Natural killer cell treated with Interleukin-12 subunit alpha and Interleukin-12 subunit beta and Interleukin-15 and Interleukin-18, amount 100 ng/mL, for 72 hours (primary cell): ENCODE data around the gene B4GALT1. TPM values are rescaled to one million over a fixed set of nuclear protein-coding genes. Genes with fewer than 3 reads are reported as not detected.
A peak's percentile ranks its signal among the peaks of the same experiment; 100 is the strongest.

ENCODE experiments used
- ATAC-seq, 2 donors: fragments of 150-1000 bp; cut with Tn5 transposase in 1 of 2; sonication (Bioruptor Pico), chemical (Tn5 transposase) in 1 of 2; 2 replicates each; pipeline ENCODE4 v1.10.0; 2021
- DNase-seq: peaks from one replicate; pipeline ENCODE4 v3.0.0; 2022; ENCODE audit warnings: low spot score
- H3K27ac Mint-ChIP-seq, 2 donors: 1 replicate in 1 of 2; 2 replicates in 1 of 2; pipeline ENCODE4 v1.8.0; 2022; ENCODE audit warnings: mixed read lengths in 2 of 2, mild to moderate bottlenecking in 1 of 2, moderate library complexity in 1 of 2
- H3K27me3 Mint-ChIP-seq, 2 donors: 1 replicate in 1 of 2; 2 replicates in 1 of 2; pipeline ENCODE4 v1.8.0; 2022; ENCODE audit warnings: mixed read lengths in 2 of 2
- H3K36me3 Mint-ChIP-seq: one replicate; pipeline ENCODE4 v1.8.0; 2022; ENCODE audit warnings: mixed read lengths
- H3K4me1 Mint-ChIP-seq, 2 donors: 1 replicate in 1 of 2; 2 replicates in 1 of 2; pipeline ENCODE4 v1.8.0; 2022; ENCODE audit warnings: low read depth in 2 of 2, mixed read lengths in 2 of 2, mild to moderate bottlenecking in 1 of 2
- H3K4me3 Mint-ChIP-seq: one replicate; pipeline ENCODE4 v1.8.0; 2022; ENCODE audit warnings: mixed read lengths
- H3K9me3 Mint-ChIP-seq: 2 replicates; pipeline ENCODE4 v1.8.0; 2022; ENCODE audit warnings: mixed read lengths
- total RNA-seq, 2 donors: library from RNA; stranded (reverse); gene quantifications; one replicate each; pipeline ENCODE4 v1.2.3, GENCODE V29; 2022

Gene B4GALT1
- total RNA-seq, 2 donors from 2014 or later = 51.4 to 90.6 TPM

- DNase-seq (no peak), ATAC-seq (no peak)
- H3K4me3 Mint-ChIP-seq = no peak overlapping the region
- H3K4me1 Mint-ChIP-seq = peaks cover 77 to 82% of the 10 kb centered on the region in 2 donors
- H3K27ac Mint-ChIP-seq = peak overlapping the region; percentile 86 to 90
- H3K27me3 Mint-ChIP-seq = no peaks in the 10 kb centered on the region
- H3K9me3 Mint-ChIP-seq = no peaks in the 10 kb centered on the region
- H3K36me3 Mint-ChIP-seq = peaks cover 15% of the 10 kb centered on the region
Measured at GRCh38 chr9:33135031-33135461, 32.1 kb downstream of the B4GALT1 start.

DNA sequence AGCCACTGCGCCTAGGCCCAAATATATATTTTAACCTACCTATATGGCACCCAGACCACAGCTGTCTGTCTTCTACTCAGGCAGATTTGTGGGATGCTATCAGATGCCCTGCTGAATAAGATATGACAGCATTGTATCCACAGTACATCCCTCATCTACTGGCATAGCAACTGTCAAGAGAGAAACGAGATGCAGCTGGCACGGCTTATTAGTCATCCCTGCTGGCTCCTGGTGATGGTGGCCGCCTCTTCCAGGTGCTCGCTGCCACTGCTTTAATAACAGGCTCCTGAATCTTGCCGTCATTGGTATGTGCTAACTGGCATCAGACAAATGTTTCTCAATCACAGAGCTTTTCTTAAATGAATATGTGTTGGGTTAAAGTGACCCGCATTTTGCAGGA, 34.0 kb downstream of the B4GALT1 start:
- no peaks in the 10 kb centered on the region for H3K9me3 Mint-ChIP-seq
- H3K4me3 Mint-ChIP-seq = no peak overlapping the region
- no peak for ATAC-seq
- H3K4me1 Mint-ChIP-seq = peaks cover 79 to 82% of the 10 kb centered on the region in 2 donors
- peak overlapping the region; percentile 57 to 58 for H3K27ac Mint-ChIP-seq
- H3K36me3 Mint-ChIP-seq = peaks cover 25% of the 10 kb centered on the region
- no peak for DNase-seq
- no peaks in the 10 kb centered on the region for H3K27me3 Mint-ChIP-seq

GRCh38 chr9:33131790-33132772, 35.1 kb downstream of the B4GALT1 start:
- Mint-ChIP-seq H3K9me3 (no peaks in the 10 kb centered on the region), H3K4me3 (peak overlapping the region; percentile 85), H3K27ac (peak overlapping the region; percentile 98 to 99), H3K27me3 (no peaks in the 10 kb centered on the region), H3K4me1 (peaks cover 77 to 81% of the 10 kb centered on the region in 2 donors), H3K36me3 (peaks cover 35% of the 10 kb centered on the region)
- no peak for ATAC-seq
- no peak for DNase-seq

GRCh38 chr9:33130961-33131789, 36.0 kb downstream of the B4GALT1 start:
- ATAC-seq (peak; percentile 56 to 69), DNase-seq (no peak)
- H3K27me3 Mint-ChIP-seq = no peaks in the 10 kb centered on the region
- H3K4me1 Mint-ChIP-seq = peaks cover 73 to 75% of the 10 kb centered on the region in 2 donors
- peaks cover 35% of the 10 kb centered on the region for H3K36me3 Mint-ChIP-seq
- H3K9me3 Mint-ChIP-seq = no peaks in the 10 kb centered on the region
- peak overlapping the region; percentile 98 to 99 for H3K27ac Mint-ChIP-seq
- peak overlapping the region; percentile 85 for H3K4me3 Mint-ChIP-seq

DNA sequence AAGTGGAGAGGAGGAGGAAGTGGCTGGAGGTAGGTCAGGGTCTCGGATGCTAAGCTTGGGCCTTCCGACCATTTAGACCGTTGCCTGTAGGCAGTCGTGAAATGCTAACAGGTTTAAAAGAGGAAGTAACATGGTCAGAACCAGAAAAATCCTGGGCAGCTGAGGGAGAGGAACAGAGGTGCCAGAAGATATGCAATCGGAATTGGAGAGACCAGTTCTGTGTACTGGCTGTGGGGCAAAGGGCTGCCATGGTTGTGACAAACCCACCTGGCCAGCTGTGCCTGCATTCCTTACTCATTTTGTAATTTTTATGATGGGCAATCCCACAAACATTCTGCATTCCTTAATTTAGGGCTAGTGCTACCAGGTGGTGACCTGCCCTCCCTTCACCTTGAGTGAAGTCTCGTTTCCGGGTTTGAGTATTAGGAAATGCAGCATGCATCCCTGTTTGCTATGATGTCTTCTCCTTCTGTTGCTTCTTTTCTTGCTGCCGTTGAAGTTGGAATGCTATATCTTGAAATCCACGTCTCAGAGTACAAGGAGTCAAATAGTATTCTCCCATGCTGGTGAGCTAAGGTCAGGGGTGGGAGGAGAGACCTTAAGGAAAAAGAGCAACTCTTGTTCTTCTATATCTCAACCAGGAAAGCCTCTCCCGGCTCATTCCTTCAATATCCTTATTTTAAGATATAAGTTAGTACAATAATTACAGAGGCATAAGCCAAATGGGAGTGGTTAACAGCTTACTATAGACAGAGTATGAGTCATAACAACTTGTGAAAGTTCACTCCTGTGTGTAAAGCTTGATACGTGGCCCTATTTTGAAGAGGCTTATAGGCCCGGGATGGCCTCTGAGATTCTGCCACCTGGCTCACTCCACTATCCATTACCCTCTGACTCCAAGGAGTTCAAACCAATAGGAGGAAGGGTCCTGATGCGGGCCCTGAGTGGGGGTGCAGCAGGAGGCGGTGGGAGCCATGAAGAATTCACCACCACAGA, 37.0 kb downstream of the B4GALT1 start:
- Mint-ChIP-seq H3K36me3 (peaks cover 35% of the 10 kb centered on the region), H3K4me3 (peak overlapping the region; percentile 85), H3K27me3 (no peaks in the 10 kb centered on the region), H3K27ac (peak overlapping the region; percentile 98 to 99), H3K4me1 (peaks cover 70 to 71% of the 10 kb centered on the region in 2 donors), H3K9me3 (no peaks in the 10 kb centered on the region)
- ATAC-seq (peak; percentile 95 to 96), DNase-seq (peak; percentile 64)

GRCh38 chr9:33129251-33129885, 37.8 kb downstream of the B4GALT1 start:
- DNase-seq = no peak
- H3K4me1 Mint-ChIP-seq = peaks cover 74 to 75% of the 10 kb centered on the region in 2 donors
- peaks cover 35% of the 10 kb centered on the region for H3K36me3 Mint-ChIP-seq

DNA sequence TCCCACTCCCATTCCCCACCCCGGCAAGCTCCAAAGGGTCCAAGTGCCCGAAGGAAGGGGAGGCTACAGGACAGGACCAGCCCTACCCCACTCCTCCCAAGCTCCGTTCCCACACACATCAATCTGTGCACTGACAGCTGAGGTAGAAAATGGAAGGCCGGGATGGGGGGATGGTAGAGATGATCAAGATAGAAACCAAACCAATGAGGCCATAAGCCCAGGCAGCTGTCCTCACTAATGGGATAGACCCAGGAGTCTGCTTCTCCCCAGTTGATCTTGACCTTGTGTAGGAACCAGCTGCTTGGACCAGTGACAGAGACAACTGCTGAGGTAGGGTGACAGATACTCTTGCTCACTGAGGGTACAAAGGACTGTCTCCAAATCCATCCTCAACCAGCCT, 38.6 kb downstream of the B4GALT1 start:
- Mint-ChIP-seq H3K27me3 (no peaks in the 10 kb centered on the region), H3K4me1 (peaks cover 73 to 77% of the 10 kb centered on the region in 2 donors), H3K36me3 (peaks cover 33% of the 10 kb centered on the region), H3K27ac (peak overlapping the region; percentile 83 to 99), H3K4me3 (no peak overlapping the region), H3K9me3 (no peaks in the 10 kb centered on the region)
- DNase-seq = no peak
- ATAC-seq = no peak

More at GRCh38 chr9:33129251-33129885, 37.8 kb downstream of the B4GALT1 start:
- Mint-ChIP-seq H3K4me3 (peak overlapping the region; percentile 13), H3K27ac (peak overlapping the region; percentile 83 to 99), H3K9me3 (no peaks in the 10 kb centered on the region), H3K27me3 (no peaks in the 10 kb centered on the region)
- no peak for ATAC-seq

- Mint-ChIP-seq H3K4me3 (no peak overlapping the region), H3K9me3 (no peaks in the 10 kb centered on the region), H3K36me3 (peaks cover 30% of the 10 kb centered on the region), H3K27me3 (no peaks in the 10 kb centered on the region), H3K4me1 (peaks cover 71 to 77% of the 10 kb centered on the region in 2 donors), H3K27ac (peak overlapping the region; percentile 56 to 99)
- no peak for DNase-seq
- no peak for ATAC-seq
Measured at GRCh38 chr9:33127881-33128280, 39.3 kb downstream of the B4GALT1 start.

DNA sequence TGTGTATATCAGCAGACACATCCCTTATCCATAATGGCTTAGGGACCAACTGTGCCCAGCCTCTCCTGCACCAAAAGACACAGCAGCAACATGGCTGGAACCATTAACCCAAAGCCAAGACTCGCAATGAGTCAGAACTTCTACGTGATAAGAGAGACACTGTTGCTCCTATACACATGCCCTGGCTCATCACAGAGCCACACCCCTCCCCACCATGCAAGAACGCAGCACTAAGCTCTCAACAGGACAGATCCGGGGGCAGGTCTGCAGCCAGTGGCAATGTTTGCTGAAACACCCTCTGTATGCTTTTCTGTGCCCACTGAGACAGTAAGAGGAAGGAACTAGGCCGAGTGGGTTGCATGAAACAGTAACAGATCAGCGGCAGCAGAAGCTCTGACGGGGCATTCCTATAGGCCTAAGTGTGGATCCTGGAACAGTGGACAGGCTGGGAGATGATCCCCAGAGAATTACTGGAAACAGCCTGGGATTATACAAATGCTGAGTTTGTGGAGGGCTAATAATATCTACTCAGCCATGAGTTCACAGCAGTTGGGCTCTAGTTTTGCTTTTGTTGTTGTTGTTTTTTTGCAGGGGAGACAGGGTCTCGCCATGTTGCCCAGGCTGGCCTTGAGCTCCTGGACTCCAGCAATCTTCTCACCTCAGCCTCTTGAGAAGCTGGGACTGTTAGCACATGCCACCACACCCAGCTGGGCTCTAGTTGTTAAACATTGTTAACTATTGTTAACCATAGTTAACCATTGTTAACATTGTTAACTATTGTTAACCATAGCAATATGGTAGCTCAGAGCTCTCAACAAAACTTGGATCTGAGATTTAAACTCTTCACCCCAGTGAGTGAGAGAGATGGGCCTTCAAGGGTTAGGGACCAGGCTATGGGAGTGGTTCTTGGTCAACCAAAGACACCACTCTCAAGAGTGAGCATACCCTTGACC, 41.0 kb downstream of the B4GALT1 start:
- Mint-ChIP-seq H3K27me3 (no peaks in the 10 kb centered on the region), H3K4me1 (peaks cover 60 to 68% of the 10 kb centered on the region in 2 donors), H3K4me3 (peak overlapping the region; percentile 52), H3K9me3 (no peaks in the 10 kb centered on the region), H3K27ac (peak overlapping the region; percentile 59), H3K36me3 (peaks cover 20% of the 10 kb centered on the region)
- DNase-seq = no peak
- ATAC-seq = peak; percentile 45 to 61

DNA sequence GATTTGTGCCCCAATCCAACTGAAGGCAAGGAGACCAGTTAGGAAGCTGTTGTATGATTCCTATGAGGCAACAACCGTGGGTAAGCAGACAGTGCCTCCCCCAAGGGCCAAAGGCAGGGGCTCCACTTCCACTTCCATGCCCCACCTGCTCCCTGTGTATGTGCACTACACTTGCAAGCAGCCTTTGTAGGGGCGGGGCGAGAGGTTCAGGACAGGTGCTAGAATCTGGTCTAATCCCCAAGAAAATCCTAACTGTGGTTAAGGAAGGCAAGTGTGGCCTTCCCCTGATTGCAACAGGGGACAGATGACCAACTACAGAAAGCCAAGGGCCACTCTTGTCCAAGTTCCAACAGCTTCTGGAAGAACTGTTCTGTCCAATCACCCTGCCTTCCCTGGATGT, 41.7 kb downstream of the B4GALT1 start:
- DNase-seq (no peak), ATAC-seq (no peak)
- Mint-ChIP-seq H3K9me3 (no peaks in the 10 kb centered on the region), H3K36me3 (peaks cover 20% of the 10 kb centered on the region), H3K4me3 (peak overlapping the region; percentile 52), H3K27me3 (no peaks in the 10 kb centered on the region), H3K4me1 (peaks cover 53 to 65% of the 10 kb centered on the region in 2 donors), H3K27ac (peak overlapping the region; percentile 59)

GRCh38 chr9:33124751-33125381, 42.3 kb downstream of the B4GALT1 start:
- ATAC-seq (peak in 1 of 2 donors; percentile 39), DNase-seq (no peak)
- Mint-ChIP-seq H3K4me3 (peak overlapping the region; percentile 43), H3K27me3 (no peaks in the 10 kb centered on the region), H3K36me3 (peaks cover 18% of the 10 kb centered on the region), H3K9me3 (no peaks in the 10 kb centered on the region), H3K27ac (peak overlapping the region; percentile 57 to 59), H3K4me1 (peaks cover 47 to 62% of the 10 kb centered on the region in 2 donors)
